ENCODE results near the gene KDM6B.

GRCh38 chr17:7850701-7851437 is 16.9 kb downstream of the KDM6B start:
- TF ChIP-seq EGR1 (IDR thresholded peaks at IDR 0.05; ENCODE audit: low read depth in 2 of 2) (no peak), GABPA (IDR thresholded peaks at IDR 0.05 in 1 of 2, conservative IDR thresholded peaks at IDR 0.05 in 1 of 2) (no peak), SP1 (IDR thresholded peaks at IDR 0.05) (no peak), CTCF (IDR thresholded peaks at IDR 0.05; ENCODE audit: low read depth, low read length, missing input control) (no peak)
- TF ChIP-seq, protein P1, sequence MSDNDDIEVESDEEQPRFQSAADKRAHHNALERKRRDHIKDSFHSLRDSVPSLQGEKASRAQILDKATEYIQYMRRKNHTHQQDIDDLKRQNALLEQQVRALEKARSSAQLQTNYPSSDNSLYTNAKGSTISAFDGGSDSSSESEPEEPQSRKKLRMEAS (IDR thresholded peaks at IDR 0.05), result no peak
- TF ChIP-seq, protein P2, sequence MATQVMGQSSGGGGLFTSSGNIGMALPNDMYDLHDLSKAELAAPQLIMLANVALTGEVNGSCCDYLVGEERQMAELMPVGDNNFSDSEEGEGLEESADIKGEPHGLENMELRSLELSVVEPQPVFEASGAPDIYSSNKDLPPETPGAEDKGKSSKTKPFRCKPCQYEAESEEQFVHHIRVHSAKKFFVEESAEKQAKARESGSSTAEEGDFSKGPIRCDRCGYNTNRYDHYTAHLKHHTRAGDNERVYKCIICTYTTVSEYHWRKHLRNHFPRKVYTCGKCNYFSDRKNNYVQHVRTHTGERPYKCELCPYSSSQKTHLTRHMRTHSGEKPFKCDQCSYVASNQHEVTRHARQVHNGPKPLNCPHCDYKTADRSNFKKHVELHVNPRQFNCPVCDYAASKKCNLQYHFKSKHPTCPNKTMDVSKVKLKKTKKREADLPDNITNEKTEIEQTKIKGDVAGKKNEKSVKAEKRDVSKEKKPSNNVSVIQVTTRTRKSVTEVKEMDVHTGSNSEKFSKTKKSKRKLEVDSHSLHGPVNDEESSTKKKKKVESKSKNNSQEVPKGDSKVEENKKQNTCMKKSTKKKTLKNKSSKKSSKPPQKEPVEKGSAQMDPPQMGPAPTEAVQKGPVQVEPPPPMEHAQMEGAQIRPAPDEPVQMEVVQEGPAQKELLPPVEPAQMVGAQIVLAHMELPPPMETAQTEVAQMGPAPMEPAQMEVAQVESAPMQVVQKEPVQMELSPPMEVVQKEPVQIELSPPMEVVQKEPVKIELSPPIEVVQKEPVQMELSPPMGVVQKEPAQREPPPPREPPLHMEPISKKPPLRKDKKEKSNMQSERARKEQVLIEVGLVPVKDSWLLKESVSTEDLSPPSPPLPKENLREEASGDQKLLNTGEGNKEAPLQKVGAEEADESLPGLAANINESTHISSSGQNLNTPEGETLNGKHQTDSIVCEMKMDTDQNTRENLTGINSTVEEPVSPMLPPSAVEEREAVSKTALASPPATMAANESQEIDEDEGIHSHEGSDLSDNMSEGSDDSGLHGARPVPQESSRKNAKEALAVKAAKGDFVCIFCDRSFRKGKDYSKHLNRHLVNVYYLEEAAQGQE (IDR thresholded peaks at IDR 0.05), result no peak

Measured in liver (tissue), 3 donors.